Measurements from ENCODE around the gene SSBP3. TPM values are rescaled to one million over a fixed set of nuclear protein-coding genes. Genes with fewer than 3 reads are reported as not detected.
A peak's percentile ranks its signal among the peaks of the same experiment; 100 is the strongest.

Gene SSBP3
- total and polyA plus RNA-seq, 2 of the 13 experiments (the other 11 are each of a cell fraction or from before 2014, with no cell fraction given) = 8.5 to 17.6 TPM

DNA sequence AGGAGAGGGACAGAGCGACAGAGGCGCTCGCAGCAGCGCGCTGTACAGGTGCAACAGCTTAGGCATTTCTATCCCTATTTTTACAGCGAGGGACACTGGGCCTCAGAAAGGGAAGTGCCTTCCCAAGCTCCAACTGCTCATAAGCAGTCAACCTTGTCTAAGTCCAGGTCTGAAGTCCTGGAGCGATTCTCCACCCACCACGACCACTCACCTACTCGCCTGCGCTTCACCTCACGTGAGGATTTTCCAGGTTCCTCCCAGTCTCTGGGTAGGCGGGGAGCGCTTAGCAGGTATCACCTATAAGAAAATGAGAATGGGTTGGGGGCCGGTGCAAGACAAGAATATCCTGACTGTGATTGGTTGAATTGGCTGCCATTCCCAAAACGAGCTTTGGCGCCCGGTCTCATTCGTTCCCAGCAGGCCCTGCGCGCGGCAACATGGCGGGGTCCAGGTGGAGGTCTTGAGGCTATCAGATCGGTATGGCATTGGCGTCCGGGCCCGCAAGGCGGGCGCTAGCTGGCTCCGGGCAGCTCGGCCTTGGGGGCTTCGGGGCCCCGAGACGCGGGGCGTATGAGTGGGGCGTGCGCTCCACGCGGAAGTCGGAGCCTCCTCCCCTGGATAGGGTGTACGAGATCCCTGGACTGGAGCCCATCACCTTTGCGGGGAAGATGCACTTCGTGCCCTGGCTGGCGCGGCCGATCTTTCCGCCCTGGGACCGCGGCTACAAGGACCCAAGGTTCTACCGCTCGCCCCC is 206.3 kb downstream of the SSBP3 start, which contains the start of the genes CYB5RL and MRPL37 (continued):
- TF ChIP-seq BRD4 (CRISPR knock-in tag; IDR thresholded peaks at IDR 0.05) (peak; percentile 82; the same call in 1 of the 2 replicates), MBNL3 (CRISPR knock-in tag; conservative IDR thresholded peaks at IDR 0.05) (no peak), HES4 (CRISPR knock-in tag; IDR thresholded peaks at IDR 0.05; ENCODE audit: borderline replicate concordance) (no peak), RARA (CRISPR knock-in tag; IDR thresholded peaks at IDR 0.05) (peak; percentile 66), ZNF343 (CRISPR knock-in tag; IDR thresholded peaks at IDR 0.05) (no peak), ZIK1 (CRISPR knock-in tag; IDR thresholded peaks at IDR 0.05; ENCODE audit: borderline replicate concordance, low read depth) (no peak; the same call in 1 of the 2 replicates), SIX1 (CRISPR knock-in tag; IDR thresholded peaks at IDR 0.05; ENCODE audit: borderline replicate concordance) (no peak), TCF7L2 (IDR thresholded peaks at IDR 0.05; ENCODE audit: low read depth, low read length) (no peak), ZNF562 (CRISPR knock-in tag; IDR thresholded peaks at IDR 0.05; ENCODE audit: borderline replicate concordance) (no peak), JDP2 (CRISPR knock-in tag; IDR thresholded peaks at IDR 0.05; ENCODE audit: borderline replicate concordance) (no peak), KDM5B (CRISPR knock-in tag; IDR thresholded peaks at IDR 0.05; ENCODE audit: borderline replicate concordance) (peak; percentile 65; the same call in 1 of the 2 replicates), HNF4A (CRISPR knock-in tag; IDR thresholded peaks at IDR 0.05) (peak; percentile 33), RFX5 (IDR thresholded peaks at IDR 0.05; ENCODE audit: low read depth, low read length) (no peak), CBX1 (IDR thresholded peaks at IDR 0.05; ENCODE audit: low read depth) (peak; percentile 27), ZNF607 (CRISPR knock-in tag; IDR thresholded peaks at IDR 0.05; ENCODE audit: borderline replicate concordance) (no peak), ZNF296 (CRISPR knock-in tag; conservative IDR thresholded peaks at IDR 0.05) (no peak), ZNF451 (CRISPR knock-in tag; IDR thresholded peaks at IDR 0.05) (no peak)
- TF ChIP-seq, protein P1, sequence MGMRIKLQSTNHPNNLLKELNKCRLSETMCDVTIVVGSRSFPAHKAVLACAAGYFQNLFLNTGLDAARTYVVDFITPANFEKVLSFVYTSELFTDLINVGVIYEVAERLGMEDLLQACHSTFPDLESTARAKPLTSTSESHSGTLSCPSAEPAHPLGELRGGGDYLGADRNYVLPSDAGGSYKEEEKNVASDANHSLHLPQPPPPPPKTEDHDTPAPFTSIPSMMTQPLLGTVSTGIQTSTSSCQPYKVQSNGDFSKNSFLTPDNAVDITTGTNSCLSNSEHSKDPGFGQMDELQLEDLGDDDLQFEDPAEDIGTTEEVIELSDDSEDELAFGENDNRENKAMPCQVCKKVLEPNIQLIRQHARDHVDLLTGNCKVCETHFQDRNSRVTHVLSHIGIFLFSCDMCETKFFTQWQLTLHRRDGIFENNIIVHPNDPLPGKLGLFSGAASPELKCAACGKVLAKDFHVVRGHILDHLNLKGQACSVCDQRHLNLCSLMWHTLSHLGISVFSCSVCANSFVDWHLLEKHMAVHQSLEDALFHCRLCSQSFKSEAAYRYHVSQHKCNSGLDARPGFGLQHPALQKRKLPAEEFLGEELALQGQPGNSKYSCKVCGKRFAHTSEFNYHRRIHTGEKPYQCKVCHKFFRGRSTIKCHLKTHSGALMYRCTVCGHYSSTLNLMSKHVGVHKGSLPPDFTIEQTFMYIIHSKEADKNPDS (CRISPR knock-in tag; IDR thresholded peaks at IDR 0.05) = no peak
- TF ChIP-seq, protein P2, sequence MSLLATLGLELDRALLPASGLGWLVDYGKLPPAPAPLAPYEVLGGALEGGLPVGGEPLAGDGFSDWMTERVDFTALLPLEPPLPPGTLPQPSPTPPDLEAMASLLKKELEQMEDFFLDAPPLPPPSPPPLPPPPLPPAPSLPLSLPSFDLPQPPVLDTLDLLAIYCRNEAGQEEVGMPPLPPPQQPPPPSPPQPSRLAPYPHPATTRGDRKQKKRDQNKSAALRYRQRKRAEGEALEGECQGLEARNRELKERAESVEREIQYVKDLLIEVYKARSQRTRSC (CRISPR knock-in tag; IDR thresholded peaks at IDR 0.05; ENCODE audit: low read depth) = no peak
- TF ChIP-seq, protein P3, sequence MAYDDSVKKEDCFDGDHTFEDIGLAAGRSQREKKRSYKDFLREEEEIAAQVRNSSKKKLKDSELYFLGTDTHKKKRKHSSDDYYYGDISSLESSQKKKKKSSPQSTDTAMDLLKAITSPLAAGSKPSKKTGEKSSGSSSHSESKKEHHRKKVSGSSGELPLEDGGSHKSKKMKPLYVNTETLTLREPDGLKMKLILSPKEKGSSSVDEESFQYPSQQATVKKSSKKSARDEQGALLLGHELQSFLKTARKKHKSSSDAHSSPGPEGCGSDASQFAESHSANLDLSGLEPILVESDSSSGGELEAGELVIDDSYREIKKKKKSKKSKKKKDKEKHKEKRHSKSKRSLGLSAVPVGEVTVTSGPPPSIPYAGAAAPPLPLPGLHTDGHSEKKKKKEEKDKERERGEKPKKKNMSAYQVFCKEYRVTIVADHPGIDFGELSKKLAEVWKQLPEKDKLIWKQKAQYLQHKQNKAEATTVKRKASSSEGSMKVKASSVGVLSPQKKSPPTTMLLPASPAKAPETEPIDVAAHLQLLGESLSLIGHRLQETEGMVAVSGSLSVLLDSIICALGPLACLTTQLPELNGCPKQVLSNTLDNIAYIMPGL (CRISPR knock-in tag; IDR thresholded peaks at IDR 0.05; ENCODE audit: borderline replicate concordance in 1 of 2, low read depth in 1 of 2) = peak in 1 of 2 experiments; percentile 59; a peak in 2 of 4 replicates
- TF ChIP-seq, protein P4, sequence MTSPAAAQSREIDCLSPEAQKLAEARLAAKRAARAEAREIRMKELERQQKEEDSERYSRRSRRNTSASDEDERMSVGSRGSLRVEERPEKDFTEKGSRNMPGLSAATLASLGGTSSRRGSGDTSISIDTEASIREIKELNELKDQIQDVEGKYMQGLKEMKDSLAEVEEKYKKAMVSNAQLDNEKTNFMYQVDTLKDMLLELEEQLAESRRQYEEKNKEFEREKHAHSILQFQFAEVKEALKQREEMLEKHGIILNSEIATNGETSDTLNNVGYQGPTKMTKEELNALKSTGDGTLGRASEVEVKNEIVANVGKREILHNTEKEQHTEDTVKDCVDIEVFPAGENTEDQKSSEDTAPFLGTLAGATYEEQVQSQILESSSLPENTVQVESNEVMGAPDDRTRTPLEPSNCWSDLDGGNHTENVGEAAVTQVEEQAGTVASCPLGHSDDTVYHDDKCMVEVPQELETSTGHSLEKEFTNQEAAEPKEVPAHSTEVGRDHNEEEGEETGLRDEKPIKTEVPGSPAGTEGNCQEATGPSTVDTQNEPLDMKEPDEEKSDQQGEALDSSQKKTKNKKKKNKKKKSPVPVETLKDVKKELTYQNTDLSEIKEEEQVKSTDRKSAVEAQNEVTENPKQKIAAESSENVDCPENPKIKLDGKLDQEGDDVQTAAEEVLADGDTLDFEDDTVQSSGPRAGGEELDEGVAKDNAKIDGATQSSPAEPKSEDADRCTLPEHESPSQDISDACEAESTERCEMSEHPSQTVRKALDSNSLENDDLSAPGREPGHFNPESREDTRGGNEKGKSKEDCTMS (CRISPR knock-in tag; conservative IDR thresholded peaks at IDR 0.05) = no peak
